ENCODE data around the gene TAS1R3. TPM values are rescaled to one million over a fixed set of nuclear protein-coding genes. Genes with fewer than 3 reads are reported as not detected.
A peak's percentile ranks its signal among the peaks of the same experiment; 100 is the strongest.

The TAS1R3 gene
- total and polyA plus RNA-seq, 5 donors from 2014 or later: 0.06 to 2.0 (median 0.11) TPM; not detected in 2

DNA sequence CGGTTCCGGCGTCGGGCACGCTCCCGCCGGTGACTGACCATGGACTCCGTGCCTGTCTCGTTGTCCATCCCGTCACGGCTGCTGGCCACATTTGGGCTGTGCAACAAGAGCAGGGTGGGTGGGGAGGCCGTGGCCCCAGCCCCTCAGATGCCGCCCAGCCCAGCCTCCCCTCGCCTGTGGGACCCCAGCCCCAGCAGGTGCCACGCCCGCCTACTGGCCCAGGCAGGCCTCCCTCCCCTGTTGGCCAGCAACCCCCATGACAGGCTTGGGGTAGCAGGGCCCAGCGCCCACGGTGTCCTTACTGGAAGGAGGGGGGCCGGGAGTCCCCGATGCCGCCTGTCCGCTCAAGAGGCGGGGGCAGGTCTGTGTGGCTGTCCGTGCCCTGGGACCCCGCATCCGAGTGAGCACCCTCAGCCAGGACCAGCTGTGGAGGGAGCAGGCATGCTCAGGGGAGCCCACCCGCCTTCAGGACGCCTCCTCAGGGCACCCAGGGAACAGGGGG, 11.0 kb downstream of the TAS1R3 start:
- no peak overlapping the region for H3K27ac Mint-ChIP-seq
- H3K4me3 ChIP-seq (ENCODE audit: low read depth, low read length): no peak overlapping the region
- no peak for DNase-seq
- no peak for ATAC-seq (ENCODE audit: low read depth in 2 of 2)
- H3K4me3 Mint-ChIP-seq: no peak overlapping the region
- no peaks in the 10 kb centered on the region for H3K9me3 ChIP-seq (ENCODE audit: control insufficient read depth in 2 of 2, low read length in 2 of 2)
- H3K4me1 ChIP-seq (ENCODE audit: control insufficient read depth, insufficient read depth, low read length, poor library complexity, severe bottlenecking): peaks cover 6% of the 10 kb centered on the region
- peaks cover 0 to 6% (median 2%) of the 10 kb centered on the region in 4 donors for H3K4me1 Mint-ChIP-seq
- peaks cover 3% of the 10 kb centered on the region for H3K36me3 ChIP-seq (ENCODE audit: control insufficient read depth, insufficient read depth, low read length)
- no peaks in the 10 kb centered on the region for H3K27me3 Mint-ChIP-seq
- H3K27me3 ChIP-seq (ENCODE audit: control insufficient read depth, insufficient read depth, low read length): no peaks in the 10 kb centered on the region
- H3K36me3 Mint-ChIP-seq: peaks cover 10% of the 10 kb centered on the region
- no peak overlapping the region for H3K27ac ChIP-seq (ENCODE audit: insufficient read depth, low read length, poor library complexity, severe bottlenecking)
- H3K9me3 Mint-ChIP-seq: peaks cover 0 to 2% (median 0%) of the 10 kb centered on the region in 7 donors

DNA sequence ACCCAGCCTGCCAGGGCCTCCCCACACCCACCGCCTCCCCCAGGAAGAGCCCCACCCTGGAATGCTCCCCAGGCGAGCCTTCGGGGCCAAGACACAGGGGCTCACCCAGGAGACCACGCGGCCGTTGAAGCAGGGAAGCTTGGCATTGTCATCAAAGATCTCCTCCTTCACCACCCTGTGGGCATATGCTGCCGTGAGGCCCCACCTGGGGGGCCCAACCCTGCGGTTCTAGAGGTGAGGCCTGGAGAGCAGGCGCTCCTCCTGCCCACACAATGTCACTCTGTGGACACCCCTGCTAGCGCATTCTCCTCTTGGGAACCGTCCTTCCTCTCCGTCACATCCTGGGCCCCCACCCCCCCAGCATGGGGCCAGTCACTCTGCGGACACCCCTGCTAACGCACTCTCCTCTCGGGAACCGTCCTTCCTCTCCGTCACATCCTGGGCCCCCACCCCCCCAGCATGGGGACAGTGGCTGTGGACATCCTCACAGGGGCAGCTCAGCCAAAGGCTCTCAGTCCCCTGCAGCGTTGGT, 11.6 kb downstream of the TAS1R3 start:
- Histone ChIP-seq H3K36me3 (ENCODE audit: control insufficient read depth, insufficient read depth, low read length) (peaks cover 3% of the 10 kb centered on the region), H3K27me3 (ENCODE audit: control insufficient read depth, insufficient read depth, low read length) (no peaks in the 10 kb centered on the region), H3K9me3 (ENCODE audit: control insufficient read depth in 2 of 2, low read length in 2 of 2) (no peaks in the 10 kb centered on the region), H3K27ac (ENCODE audit: insufficient read depth, low read length, poor library complexity, severe bottlenecking) (no peak overlapping the region), H3K4me1 (ENCODE audit: control insufficient read depth, insufficient read depth, low read length, poor library complexity, severe bottlenecking) (peaks cover 10% of the 10 kb centered on the region), H3K4me3 (ENCODE audit: low read depth, low read length) (no peak overlapping the region)
- DNase-seq: no peak
- no peak overlapping the region for H3K27ac Mint-ChIP-seq
- H3K36me3 Mint-ChIP-seq: peaks cover 10% of the 10 kb centered on the region
- no peaks in the 10 kb centered on the region for H3K27me3 Mint-ChIP-seq
- H3K9me3 Mint-ChIP-seq: peaks cover 0 to 2% (median 0%) of the 10 kb centered on the region in 7 donors
- ATAC-seq (ENCODE audit: low read depth in 2 of 2): no peak
- H3K4me3 Mint-ChIP-seq: no peak overlapping the region
- peaks cover 0 to 11% (median 3%) of the 10 kb centered on the region in 4 donors for H3K4me1 Mint-ChIP-seq

DNA sequence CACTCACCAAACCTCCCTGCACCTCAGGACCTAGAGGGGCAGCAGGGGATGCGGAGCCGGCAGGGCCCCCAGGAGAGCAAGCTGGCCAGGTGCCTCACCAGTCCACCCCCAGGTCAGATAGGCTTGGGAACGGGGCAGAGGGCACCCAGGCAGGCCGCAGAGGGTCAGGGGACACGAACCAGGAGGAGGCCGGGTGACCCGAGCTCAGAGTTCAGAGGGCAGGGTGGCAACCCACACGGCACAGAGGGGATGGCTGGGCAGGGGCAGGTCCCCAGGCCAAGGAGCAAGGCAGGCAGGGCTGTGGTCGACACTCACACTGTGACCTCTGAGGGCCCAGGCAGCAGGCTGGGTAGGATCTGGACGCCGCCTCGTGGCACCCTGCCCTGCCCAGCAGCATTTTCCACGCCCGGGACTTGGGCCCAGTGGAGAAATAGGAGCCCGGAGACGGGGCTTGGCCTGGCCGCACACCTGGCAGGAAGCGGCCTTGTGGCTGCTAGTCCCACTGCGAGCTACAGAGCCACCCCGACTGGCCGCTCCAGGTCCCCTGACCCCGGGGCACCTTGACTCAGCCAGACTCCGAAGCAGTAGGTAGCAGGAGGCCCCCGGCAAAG, 12.8 kb downstream of the TAS1R3 start:
- peaks cover 10% of the 10 kb centered on the region for H3K36me3 Mint-ChIP-seq
- Histone ChIP-seq H3K36me3 (ENCODE audit: control insufficient read depth, insufficient read depth, low read length) (peaks cover 2% of the 10 kb centered on the region), H3K27ac (ENCODE audit: insufficient read depth, low read length, poor library complexity, severe bottlenecking) (no peak overlapping the region), H3K4me1 (ENCODE audit: control insufficient read depth, insufficient read depth, low read length, poor library complexity, severe bottlenecking) (peaks cover 20% of the 10 kb centered on the region), H3K27me3 (ENCODE audit: control insufficient read depth, insufficient read depth, low read length) (no peaks in the 10 kb centered on the region), H3K4me3 (ENCODE audit: low read depth, low read length) (no peak overlapping the region), H3K9me3 (ENCODE audit: control insufficient read depth in 2 of 2, low read length in 2 of 2) (no peaks in the 10 kb centered on the region)
- no peaks in the 10 kb centered on the region for H3K27me3 Mint-ChIP-seq
- peaks cover 0 to 2% (median 0%) of the 10 kb centered on the region in 7 donors for H3K9me3 Mint-ChIP-seq
- peaks cover 0 to 18% (median 3%) of the 10 kb centered on the region in 4 donors for H3K4me1 Mint-ChIP-seq
- ATAC-seq (ENCODE audit: low read depth in 2 of 2) (no peak), DNase-seq (no peak)
- no peak overlapping the region for H3K4me3 Mint-ChIP-seq
- no peak overlapping the region for H3K27ac Mint-ChIP-seq

DNA sequence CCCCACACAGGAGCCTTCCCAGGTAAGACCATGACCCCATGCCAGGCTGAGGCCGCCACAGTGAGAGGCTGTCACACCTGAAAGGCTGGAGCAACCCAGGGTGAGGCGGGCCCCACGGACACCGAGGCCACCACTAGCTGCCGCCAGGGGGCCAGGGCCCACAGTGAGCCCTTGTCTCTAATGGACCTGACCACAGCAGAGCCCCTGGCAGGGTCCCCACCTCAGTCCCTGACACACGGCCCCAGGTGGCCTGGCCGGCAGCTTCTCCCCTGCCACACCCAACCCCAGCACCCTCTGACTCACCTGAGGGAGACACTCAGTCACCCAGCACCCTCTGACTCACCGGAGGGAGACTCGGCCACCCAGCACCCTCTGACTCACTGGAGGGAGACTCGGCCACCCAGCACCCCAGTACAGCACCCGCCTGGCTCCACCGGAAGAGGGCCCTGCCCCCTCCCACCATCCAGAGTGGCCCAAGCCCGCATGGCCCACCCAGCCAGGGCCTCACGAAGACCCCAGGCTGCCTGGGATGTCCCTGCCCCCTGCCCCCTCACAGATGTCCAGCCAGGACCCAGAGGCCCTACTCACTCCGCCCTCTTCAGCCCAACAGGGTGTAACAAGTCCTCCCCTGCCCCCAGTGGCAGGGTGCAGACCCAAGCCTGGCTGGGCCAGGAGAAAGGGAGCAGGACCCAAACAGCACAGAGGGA, 13.7 kb downstream of the TAS1R3 start:
- Mint-ChIP-seq H3K9me3 (peaks cover 0 to 2% (median 0%) of the 10 kb centered on the region in 7 donors), H3K27ac (no peak overlapping the region), H3K4me1 (peaks cover 0 to 18% (median 3%) of the 10 kb centered on the region in 4 donors), H3K4me3 (no peak overlapping the region), H3K36me3 (peaks cover 10% of the 10 kb centered on the region), H3K27me3 (no peaks in the 10 kb centered on the region)
- H3K36me3 ChIP-seq (ENCODE audit: control insufficient read depth, insufficient read depth, low read length): no peaks in the 10 kb centered on the region
- H3K4me1 ChIP-seq (ENCODE audit: control insufficient read depth, insufficient read depth, low read length, poor library complexity, severe bottlenecking): peaks cover 20% of the 10 kb centered on the region
- H3K27me3 ChIP-seq (ENCODE audit: control insufficient read depth, insufficient read depth, low read length): no peaks in the 10 kb centered on the region
- DNase-seq: no peak
- no peak overlapping the region for H3K4me3 ChIP-seq (ENCODE audit: low read depth, low read length)
- H3K27ac ChIP-seq (ENCODE audit: insufficient read depth, low read length, poor library complexity, severe bottlenecking): no peak overlapping the region
- ATAC-seq (ENCODE audit: low read depth in 2 of 2): no peak
- no peaks in the 10 kb centered on the region for H3K9me3 ChIP-seq (ENCODE audit: control insufficient read depth in 2 of 2, low read length in 2 of 2)

DNA sequence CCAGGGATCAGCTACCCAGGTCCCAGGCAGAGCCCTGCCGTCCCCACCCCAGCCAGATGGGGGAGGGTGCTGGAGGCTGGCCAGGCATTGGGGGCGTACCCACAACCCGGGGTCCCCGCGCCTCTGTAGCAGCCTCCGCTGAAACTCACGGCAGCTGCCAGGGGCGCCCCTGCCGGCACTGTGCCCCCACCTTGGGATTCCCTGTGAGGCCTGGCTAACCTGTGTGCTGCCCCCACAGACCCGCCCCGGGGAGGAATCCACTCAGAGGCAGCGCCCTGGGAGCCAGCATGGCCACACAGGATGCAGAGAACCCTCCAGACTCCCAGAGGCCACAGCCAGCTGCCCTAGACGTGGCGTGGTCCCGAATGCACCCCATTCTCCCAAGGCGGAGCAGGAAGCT, 14.3 kb downstream of the TAS1R3 start:
- Histone ChIP-seq H3K9me3 (ENCODE audit: control insufficient read depth in 2 of 2, low read length in 2 of 2) (no peaks in the 10 kb centered on the region), H3K27me3 (ENCODE audit: control insufficient read depth, insufficient read depth, low read length) (no peaks in the 10 kb centered on the region), H3K36me3 (ENCODE audit: control insufficient read depth, insufficient read depth, low read length) (no peaks in the 10 kb centered on the region), H3K4me3 (ENCODE audit: low read depth, low read length) (no peak overlapping the region), H3K4me1 (ENCODE audit: control insufficient read depth, insufficient read depth, low read length, poor library complexity, severe bottlenecking) (peaks cover 20% of the 10 kb centered on the region), H3K27ac (ENCODE audit: insufficient read depth, low read length, poor library complexity, severe bottlenecking) (no peak overlapping the region)
- Mint-ChIP-seq H3K27me3 (no peaks in the 10 kb centered on the region), H3K36me3 (peaks cover 10% of the 10 kb centered on the region), H3K4me1 (peaks cover 0 to 18% (median 3%) of the 10 kb centered on the region in 4 donors), H3K27ac (no peak overlapping the region), H3K4me3 (no peak overlapping the region), H3K9me3 (no peaks in the 10 kb centered on the region)
- ATAC-seq (ENCODE audit: low read depth in 2 of 2) (no peak), DNase-seq (no peak)

DNA sequence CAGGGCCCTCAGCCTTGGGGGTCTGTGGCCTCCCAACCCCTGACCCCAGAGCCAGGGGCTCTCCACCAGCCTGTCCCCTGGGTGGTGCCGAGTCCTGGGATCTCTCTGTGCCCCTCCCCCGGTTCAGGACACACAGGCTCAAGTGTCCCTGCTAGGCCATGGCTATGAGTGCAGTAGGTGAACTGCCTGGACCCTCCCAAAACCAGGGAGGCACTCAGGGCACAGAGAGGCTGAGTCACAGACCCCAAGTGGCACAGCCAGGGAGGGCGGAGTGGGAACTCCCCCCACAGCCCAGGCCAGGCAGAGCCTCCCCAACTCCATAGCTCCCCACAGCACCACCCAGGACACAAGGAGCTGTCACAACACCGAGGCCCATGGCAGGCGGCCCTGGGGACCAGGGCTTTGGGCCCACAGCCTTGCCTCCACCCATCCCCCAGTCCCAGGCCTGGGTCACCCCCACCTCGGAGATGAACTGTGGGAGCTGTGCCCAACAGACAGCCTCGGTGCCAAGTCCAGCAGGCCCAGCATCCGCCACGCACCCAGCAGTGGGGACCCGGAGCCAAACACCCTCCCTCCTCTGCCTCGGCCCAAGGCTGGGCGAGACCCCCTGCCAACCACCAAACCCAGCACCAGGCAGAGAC, 14.9 kb downstream of the TAS1R3 start:
- no peak overlapping the region for H3K27ac Mint-ChIP-seq

DNA sequence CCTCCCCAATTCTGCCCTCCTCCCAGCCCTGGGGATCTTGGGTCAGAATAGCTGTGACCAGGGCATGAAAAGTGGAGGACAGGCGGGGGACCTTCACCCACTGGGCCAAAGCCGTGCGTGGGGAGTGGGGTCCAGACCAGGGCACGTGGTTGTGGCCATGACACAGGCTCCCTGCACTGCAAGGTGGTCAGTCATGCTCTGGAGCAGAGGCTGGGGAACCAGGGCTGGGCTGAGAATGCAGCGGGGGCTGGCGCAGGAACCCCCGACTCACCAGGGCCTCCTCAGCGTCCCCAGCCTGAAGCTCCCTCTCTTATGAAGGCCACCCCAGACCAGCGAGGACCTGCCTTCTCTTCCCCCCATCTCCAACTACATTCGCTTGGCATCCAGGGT, 15.4 kb downstream of the TAS1R3 start:
- H3K4me3 Mint-ChIP-seq: peak overlapping the region in 3 of 4 donors; percentile 73 to 76 (median 76)
- no peaks in the 10 kb centered on the region for H3K9me3 Mint-ChIP-seq
- no peaks in the 10 kb centered on the region for H3K36me3 Mint-ChIP-seq

More for the DNA sequence above, 14.9 kb downstream of the TAS1R3 start:
- Histone ChIP-seq H3K9me3 (ENCODE audit: control insufficient read depth in 2 of 2, low read length in 2 of 2) (no peaks in the 10 kb centered on the region), H3K36me3 (ENCODE audit: control insufficient read depth, insufficient read depth, low read length) (no peaks in the 10 kb centered on the region), H3K4me3 (ENCODE audit: low read depth, low read length) (no peak overlapping the region), H3K27ac (ENCODE audit: insufficient read depth, low read length, poor library complexity, severe bottlenecking) (no peak overlapping the region), H3K4me1 (ENCODE audit: control insufficient read depth, insufficient read depth, low read length, poor library complexity, severe bottlenecking) (peaks cover 20% of the 10 kb centered on the region), H3K27me3 (ENCODE audit: control insufficient read depth, insufficient read depth, low read length) (no peaks in the 10 kb centered on the region)
- Mint-ChIP-seq H3K36me3 (peaks cover 4% of the 10 kb centered on the region), H3K4me1 (peaks cover 0 to 18% (median 3%) of the 10 kb centered on the region in 4 donors), H3K27me3 (no peaks in the 10 kb centered on the region), H3K4me3 (peak overlapping the region in 1 of 4 donors; percentile 43), H3K9me3 (no peaks in the 10 kb centered on the region)
- DNase-seq (no peak), ATAC-seq (ENCODE audit: low read depth in 2 of 2) (no peak)

More for the DNA sequence above, 15.4 kb downstream of the TAS1R3 start:
- ATAC-seq (ENCODE audit: low read depth in 2 of 2) (no peak), DNase-seq (no peak)
- Mint-ChIP-seq H3K4me1 (peaks cover 0 to 18% (median 3%) of the 10 kb centered on the region in 4 donors), H3K27me3 (peaks cover 2% of the 10 kb centered on the region), H3K27ac (peak overlapping the region in 1 of 3 donors; percentile 62)
- Histone ChIP-seq H3K4me3 (ENCODE audit: low read depth, low read length) (no peak overlapping the region), H3K36me3 (ENCODE audit: control insufficient read depth, insufficient read depth, low read length) (no peaks in the 10 kb centered on the region), H3K27me3 (ENCODE audit: control insufficient read depth, insufficient read depth, low read length) (no peaks in the 10 kb centered on the region), H3K27ac (ENCODE audit: insufficient read depth, low read length, poor library complexity, severe bottlenecking) (no peak overlapping the region), H3K4me1 (ENCODE audit: control insufficient read depth, insufficient read depth, low read length, poor library complexity, severe bottlenecking) (peaks cover 20% of the 10 kb centered on the region), H3K9me3 (ENCODE audit: control insufficient read depth in 2 of 2, low read length in 2 of 2) (no peaks in the 10 kb centered on the region)
